DMS 273 (cell line): ENCODE results near the gene KRTAP5-9.
"Not testable (repeated sequence)": the region's sequence is repeated elsewhere in the genome, so short reads cannot be mapped to it uniquely, and the experiment has no call there.

ENCODE experiments used
- DNase-seq: peaks from one replicate; lab custom pipeline; 2025; ENCODE audit not compliant: unreplicated experiment; lab: John Stamatoyannopoulos, UW

KRTAP5-9 gene

DNA sequence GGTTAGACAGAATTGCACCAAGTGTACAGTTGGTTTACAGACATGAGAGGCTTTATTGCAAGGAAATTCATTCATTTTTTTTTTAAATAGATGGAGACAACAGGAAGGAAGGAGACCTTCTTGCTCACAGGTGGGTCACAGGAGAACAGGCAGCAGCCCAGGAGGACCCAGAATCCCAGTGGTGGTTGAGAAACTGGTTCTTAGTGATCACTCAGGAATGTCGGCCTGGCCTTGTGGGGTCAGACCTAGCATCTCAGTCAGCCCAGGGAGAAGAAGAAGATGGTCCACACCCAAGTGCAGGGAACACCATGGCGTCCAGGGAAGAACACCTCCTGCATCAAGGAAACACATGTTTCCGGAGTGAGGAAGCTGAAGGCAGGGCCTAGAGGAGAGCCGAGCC lies 33.6 kb downstream of the KRTAP5-9 start:
- DNase-seq = no peak

DNA sequence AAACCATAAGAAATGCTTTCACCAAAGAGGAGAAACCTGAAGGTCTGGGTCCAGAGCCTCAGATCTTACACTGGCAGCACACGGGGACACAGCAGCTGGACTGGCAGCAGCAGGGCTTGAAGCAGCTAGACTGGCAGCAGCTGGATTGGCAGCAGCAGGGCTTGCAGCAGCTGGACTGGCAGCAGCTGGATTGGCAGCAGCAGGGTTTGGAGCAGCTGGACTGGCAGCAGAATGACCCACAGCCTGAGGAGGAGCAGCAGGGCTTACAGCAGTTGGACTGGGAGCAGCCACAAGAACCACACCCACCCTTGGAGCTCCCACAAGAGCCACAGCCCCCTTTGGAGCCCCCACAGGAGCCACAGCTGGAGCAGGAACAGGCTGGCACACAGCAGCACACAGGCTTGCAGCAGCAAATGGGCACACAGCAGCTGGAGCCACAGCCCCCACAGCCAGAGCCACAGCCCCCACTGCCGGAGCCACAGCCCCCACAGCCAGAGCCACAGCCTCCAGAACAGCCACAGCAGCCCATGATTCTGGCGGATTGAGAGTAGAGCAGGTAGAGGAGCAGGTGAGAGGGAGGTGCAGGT lies 34.2 kb downstream of the KRTAP5-9 start, which contains the start of gene KRTAP5-11:
Gene KRTAP5-11 (minus strand): TSS at position 567 of the 587 bp plus-strand sequence. CDS start 38 bp downstream, at position 529.
- no peak for DNase-seq

DNA sequence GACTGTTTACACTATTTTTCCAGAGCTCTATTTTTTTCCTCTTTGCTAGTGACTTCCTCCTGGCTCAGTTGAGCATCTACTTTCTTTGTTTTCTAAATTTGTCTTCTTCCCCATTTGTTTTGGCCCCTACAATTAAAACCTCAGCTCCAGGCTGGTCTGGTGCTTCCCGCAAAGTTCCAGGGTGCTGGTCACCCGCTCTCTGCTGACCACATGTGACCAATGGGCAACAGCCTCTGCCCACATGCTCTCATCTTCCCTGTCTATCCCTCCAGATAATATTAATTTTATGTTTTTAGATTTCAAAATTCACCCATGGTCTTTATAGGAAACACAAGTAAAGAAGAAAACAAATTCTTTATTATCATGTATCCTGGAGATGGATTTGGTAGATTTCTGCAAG lies 34.7 kb downstream of the KRTAP5-9 start:
- not testable (repeated sequence) for DNase-seq

DNA sequence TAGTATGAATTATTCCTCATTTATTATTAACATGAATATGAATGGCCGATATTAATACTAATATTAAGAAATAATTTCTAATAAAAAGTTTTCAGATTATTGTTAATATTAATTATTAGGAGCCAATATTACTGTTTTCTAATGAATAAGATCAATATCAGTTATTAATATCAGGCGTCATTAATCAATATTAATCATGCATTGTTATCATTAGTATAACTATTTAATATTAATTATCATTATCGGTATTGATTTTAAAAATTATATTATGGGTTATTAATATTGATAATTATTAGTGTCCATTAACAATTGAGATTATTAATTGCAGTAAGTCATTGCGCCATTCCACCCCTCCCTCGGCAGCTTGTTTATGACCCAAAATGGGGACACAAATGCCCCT lies 37.5 kb downstream of the KRTAP5-9 start:
- DNase-seq = not testable (repeated sequence)

DNA sequence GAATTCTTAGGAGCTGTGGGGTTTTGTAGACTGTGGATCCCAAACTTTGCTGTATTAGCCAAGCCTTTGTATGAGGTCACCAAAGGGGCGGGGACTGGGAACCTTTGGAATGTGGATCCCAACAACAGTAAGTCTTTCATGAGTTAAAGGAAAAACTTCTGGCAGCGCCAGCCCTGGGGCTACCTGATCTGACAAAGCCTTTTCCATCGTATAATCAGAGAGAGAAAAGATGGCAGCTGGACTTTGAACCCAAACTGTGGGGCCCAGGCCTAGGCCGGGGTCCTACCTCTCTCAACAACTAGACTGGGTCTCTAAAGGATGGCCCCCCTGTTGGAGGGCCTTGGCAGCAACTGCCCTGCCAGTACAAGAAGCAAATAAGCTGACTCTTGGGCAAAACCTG lies 40.1 kb downstream of the KRTAP5-9 start:
- DNase-seq = not testable (repeated sequence)

DNA sequence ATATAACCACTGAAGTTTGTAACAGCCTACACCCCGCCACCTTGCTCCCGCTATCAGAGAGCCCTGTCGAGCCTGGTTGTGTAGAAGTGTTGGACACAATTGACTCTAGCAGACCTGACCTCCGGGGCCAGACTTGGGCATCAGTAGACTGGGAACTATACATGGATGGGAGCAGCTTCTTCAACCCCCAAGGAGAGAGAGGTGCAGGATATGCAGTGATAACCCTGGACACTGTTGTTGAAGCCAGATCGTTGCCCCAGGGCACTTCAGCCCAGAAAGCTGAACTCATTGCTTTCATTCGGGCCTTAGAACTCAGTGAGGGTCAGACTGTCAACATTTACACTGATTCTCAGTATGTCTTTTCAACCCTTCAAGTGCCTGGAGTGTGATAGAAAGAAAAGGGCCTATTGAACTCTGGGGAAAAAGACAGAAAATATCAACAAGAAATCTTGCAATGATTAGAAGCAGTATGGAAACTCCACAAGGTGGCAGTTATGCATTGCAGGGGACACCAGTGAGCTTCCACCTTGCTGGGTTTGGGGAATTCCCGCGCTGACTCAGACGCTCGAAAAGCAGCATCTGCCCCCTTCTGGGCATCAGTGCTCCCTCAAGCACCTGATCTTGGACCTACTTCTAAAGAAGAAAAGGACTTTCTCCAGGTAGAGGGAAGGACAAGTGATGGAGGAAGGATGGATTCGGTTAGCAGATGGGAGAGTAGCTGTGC lies 40.8 kb downstream of the KRTAP5-9 start:
- not testable (repeated sequence) for DNase-seq

DNA sequence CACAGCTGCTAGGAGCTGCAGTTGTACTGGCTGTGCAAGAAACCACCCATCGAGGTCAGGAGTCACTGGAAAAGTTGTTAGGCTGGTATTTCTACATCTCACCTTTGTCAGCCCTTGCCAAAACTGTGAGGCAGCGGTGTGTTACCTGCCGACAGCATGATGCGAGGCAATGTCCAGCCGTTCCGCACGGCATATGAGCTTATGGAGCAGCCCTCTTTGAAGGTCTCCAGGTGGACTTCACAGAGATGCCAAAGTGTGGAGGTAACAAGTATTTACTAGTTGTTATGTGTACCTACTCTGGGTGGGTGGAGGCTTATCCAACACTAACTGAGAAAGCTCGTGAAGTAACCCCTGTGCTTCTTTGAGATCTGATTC lies 41.3 kb downstream of the KRTAP5-9 start:
- not testable (repeated sequence) for DNase-seq
